ENCODE data around the gene SVBP. TPM values are rescaled to one million over a fixed set of nuclear protein-coding genes. Genes with fewer than 3 reads are reported as not detected.
"Not testable (repeated sequence)": the region's sequence is repeated elsewhere in the genome, so short reads cannot be mapped to it uniquely, and the experiment has no call there.

The SVBP gene, protein sequence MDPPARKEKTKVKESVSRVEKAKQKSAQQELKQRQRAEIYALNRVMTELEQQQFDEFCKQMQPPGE
- total RNA-seq, result 16.0 and 20.8 TPM in 2 replicates

DNA sequence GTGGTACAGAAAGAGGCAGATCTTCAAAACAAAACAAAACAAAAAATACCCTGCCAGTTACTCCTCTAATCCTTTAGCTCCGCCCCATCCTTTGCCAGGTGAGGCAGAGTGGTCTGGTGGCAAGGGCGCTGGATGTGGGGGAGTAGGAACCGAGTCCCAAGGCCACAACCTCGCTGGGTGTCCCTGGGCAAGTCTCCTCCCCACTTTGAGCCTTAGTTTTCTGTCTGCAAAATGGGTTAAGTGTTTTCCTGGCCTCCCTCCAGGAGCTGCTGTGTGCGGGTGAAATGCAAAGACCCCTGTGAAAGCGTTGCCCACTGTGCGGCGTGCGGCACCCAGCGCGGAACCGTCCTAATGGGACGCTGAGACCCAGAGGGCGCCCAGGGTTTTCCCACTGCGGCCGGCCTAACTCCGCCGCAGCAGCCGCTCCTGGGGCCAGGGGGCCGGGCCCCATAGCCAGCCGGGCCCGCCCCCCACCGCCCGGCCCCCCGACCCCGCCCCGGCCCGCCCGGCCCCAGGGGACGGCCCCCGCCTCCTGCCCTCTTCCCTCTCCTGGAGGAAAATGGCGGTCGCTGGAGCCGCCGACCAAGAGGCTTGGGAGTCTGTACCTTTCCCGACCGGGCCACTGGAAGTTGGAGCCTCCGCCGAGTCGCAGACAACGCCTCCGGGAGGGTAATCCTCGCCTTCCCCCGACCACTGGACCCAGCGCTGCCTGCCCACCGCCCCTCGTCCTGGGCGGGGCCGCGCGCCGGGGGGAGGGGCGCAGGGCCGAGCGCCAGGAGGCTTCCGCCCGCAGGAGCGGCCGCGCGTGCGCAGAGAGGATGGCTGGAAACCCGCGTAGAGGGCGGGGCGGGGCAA is at the start of gene SVBP, which contains the start of gene ERMAP:
SVBP (minus strand) TSS at position 813 of the 855 bp plus-strand sequence. CDS start 853 bp downstream, outside the sequence.
ERMAP (plus strand) TSS at position 538 of the 855 bp plus-strand sequence. CDS start 13,327 bp downstream, outside the sequence.
- DNase-seq (ENCODE audit: low read depth), result peak; percentile 47

DNA sequence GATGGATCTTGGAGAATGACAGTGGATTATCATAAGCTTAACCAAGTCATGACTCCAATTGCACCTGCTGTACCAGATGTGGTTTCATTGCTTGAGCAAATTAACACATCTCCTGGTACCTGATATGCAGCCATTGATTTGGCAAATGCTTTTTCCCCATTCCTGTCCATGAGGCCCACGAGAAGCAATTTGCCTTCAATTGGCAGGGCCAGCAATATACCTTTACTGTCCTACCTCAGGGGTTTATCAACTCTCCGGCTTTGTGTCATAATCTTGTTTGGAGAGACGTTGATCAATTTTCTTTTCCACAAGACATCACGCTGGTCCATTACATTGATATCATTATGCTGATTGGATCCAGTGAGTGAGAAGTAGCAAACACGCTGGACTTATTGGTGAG is 49.4 kb upstream of the SVBP start:
- no peak for DNase-seq (ENCODE audit: low read depth)

DNA sequence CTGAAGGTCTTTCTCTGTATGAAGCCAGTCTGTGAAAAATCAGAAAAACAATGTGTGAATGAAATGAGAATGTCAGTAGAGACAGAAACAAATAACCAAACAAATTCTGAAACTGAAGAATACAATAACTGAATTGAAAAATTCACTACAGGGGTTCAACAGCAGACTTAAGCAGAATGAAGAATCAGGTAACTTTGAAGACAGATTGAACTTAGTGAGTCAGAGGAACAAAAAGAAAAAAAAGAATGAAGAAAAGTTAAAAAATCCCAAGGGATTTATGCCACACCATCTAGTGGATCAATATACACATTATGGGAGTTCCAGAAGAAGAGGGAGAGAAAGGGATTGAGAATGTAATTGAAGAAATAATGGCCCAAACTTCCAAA is 43.8 kb upstream of the SVBP start:
- no peak for DNase-seq (ENCODE audit: low read depth)

DNA sequence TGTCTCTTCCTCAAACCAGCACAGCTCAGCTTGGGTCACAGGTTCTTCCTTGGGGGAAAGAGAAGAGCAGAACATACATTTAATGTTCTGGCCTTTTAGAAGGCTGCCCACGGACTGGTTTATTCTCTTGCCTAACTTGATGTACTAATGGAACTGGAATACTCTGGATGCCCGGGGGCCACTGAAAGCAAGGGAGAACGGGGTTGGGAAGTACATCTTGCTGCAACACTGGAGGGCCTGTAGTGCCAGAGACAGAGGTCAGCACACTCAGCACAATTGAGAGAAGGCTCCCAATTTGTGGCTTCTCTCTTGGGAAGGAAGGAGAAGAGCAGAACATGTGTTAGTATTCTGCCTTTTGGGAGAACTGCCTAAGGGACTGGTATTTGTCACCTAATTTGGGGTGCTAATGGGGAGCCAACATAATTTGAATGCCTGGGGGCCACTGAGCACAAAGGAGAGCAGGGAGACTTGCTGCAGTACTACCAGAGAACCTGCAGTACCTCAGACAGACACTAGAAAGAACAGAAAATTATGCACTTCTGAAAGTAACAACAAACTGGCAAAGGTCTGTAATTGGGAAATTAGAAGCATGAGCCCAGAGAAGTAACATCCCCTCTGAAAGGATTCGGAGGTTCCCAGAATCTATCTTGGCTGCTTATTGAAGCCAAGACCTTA is 43.3 kb upstream of the SVBP start:
- DNase-seq (ENCODE audit: low read depth), result no peak

DNA sequence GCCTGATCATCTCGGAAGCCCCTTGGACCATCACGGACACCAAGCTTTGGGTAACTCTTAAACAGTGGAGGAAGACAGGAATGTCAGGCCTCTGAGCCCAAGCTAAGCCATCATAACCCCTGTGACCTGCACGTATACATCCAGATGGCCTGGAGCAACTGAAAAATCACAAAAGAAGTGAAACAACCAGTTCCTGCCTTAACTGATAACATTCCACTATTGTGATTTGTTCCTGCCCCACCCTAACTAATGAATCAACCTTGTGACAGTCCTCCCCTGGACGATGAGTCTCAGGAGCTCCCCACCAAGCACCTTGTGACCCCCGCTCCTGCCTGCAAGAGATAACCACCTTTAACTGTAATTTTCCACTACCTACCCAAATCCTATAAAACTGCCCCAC is 42.2 kb upstream of the SVBP start:
- DNase-seq (ENCODE audit: low read depth), result not testable (repeated sequence)

DNA sequence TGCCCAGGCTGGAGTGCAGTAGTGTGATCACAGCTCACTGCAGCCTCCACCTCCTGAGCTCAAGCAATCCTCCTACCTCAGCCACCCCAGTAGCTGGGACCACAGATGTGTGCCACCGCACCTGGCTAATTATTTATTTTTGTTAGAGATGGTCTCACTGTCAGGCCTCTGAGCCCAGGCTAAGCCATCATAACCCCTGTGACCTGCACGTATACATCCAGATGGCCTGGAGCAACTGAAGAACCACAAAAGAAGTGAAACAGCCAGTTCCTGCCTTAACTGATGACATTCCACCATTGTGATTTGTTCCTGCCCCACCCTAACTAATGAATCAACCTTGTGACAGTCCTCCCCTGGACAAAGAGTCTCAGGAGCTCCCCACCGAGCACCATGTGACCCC is 39.4 kb upstream of the SVBP start:
- DNase-seq (ENCODE audit: low read depth), result not testable (repeated sequence)

DNA sequence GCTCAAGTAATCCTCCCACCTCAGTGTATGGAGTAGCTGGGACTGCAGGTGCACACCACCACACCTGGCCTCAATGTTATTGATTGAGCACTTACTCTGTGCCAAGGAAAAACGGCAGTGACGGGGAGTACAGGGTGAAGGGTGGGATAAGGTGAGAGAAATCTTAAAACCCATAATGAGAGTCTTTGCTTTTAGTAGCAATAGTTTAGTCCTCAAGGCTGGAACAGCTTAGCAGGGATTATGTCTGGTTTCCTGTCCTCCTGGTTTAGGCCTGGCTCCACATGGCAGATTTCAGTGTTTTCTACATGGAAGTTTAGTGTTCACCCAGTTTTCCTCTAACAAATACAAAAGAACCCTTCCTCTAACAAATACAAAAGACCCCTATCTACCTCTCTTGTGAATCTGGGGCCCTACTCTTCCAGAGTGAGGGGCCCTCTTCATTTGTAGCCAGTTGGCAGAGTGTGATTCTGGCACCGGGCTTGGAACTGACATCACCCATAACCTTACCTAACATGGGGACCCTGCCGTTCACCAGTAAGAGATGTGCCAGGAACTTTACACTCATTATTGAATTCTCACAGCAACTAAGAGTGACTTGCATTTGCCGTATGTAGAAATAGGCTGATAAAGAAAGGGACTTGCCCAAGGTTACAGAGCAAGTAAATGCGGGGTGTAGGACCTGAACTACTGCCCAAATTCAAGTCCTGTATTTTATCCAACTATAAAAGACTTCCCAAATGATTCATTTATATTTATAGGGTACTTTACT is 36.1 kb upstream of the SVBP start:
- DNase-seq (ENCODE audit: low read depth), result no peak

DNA sequence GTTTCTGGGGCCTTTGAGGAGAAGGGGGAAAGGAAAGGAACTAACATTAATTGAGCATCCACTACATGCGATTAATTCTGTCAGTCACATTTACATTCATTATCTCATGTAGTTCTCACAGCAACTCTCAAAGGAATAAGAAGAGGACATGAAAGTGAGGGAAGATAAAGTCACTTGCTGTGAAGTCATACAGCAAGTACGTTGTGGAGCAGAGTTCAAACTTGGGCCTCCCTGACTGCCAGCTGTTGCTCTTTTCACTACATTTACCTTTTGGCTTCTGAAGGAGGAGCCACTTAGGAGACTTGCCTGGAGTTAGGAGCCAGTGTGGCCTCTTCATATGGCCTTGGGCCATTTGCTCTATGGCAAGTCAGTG is 35.4 kb upstream of the SVBP start:
- no peak for DNase-seq (ENCODE audit: low read depth)

DNA sequence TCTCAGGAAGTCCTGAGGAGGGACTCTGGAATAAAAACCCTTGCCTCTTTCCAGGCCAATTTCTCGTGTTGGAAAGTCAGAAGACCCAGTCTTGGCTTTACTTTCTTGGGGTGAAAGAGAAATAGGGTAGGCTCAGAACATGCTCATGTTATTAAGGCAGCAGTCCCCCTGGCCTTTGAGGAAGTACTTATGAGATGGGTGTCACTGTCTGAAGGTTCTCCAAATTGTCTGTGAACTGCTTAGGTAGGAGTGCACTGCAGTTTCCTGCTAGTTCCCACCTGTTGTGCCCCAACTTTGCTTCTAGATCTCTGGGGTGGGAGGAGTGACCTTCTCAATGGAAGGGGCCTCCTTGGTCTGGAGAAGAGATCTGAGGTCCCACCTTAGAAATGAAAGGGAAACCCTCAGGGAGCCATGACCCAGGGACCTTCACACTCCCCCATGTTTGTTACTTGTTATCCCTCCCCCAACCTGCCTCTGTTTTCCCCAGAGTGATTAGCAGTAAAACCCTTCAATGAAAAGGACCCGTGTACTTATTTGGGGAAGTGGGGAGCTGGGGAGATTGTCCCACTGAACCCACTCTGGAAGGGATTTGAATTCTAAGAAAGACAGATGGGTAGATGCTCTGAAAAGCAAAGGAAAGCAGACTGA is 34.9 kb upstream of the SVBP start:
- DNase-seq (ENCODE audit: low read depth), result no peak

DNA sequence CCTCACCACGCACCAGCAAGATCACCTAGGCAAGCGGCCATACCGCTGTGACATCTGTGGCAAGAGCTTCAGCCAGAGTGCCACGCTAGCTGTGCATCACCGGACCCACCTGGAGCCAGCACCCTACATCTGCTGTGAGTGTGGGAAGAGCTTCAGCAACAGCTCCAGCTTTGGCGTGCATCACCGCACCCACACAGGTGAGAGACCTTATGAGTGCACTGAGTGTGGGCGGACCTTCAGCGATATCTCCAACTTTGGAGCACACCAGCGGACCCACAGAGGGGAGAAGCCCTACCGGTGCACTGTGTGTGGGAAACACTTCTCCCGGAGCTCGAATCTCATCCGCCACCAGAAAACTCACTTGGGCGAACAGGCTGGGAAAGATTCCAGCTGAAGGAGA is 34.2 kb upstream of the SVBP start:
- no peak for DNase-seq (ENCODE audit: low read depth)

DNA sequence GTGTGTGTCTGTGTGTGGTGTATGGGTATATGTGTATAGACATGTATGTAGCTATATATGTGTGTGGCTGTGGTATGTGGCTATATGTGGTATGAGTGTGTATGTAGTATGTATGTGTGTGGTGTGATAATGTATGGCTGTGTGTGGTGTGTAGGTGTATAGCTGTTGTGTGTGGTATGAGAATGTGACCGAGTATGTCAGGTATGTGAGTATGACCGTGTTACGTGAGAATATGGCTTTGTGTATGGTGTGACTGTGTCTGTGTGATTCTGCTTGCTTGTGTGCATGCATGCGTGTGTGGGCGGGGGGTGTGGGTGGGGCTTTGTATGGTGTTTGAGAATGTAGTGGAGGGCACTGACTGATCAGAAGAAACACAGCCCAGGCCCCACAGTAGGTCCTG is 32.7 kb upstream of the SVBP start:
- no peak for DNase-seq (ENCODE audit: low read depth)

DNA sequence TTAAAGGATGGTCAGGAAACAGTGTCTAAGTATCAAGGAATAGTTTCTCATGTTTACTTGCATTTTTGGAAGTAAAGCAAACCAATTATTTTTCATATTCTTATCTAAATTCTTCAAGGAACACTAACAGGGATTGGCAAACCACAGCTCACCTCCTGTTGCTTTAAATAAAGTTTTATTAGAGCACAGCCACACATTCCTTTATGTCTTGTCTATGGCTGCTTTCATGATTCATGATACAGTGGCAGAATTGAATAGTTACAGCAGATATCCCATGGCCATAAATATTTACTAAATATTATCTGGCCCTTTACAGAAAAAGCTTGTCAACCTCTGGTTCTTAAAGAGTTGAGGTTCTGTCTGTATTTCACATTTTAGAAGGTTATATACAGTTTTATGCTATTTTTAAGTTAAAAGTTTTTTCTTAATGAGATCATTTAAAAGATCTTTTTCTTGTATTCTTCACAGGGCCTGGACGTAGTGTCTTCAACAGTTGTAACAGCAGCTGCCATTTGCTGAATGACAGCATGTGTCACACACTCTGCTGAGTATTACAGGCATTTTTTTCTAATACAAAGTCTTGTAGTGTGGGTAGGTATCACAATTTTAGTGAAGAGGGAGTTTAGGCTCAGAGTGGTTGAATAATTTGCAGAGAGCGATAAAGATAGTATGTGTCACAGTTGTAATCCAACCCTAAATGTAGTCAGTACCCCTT is 31.8 kb upstream of the SVBP start:
- DNase-seq (ENCODE audit: low read depth), result no peak

DNA sequence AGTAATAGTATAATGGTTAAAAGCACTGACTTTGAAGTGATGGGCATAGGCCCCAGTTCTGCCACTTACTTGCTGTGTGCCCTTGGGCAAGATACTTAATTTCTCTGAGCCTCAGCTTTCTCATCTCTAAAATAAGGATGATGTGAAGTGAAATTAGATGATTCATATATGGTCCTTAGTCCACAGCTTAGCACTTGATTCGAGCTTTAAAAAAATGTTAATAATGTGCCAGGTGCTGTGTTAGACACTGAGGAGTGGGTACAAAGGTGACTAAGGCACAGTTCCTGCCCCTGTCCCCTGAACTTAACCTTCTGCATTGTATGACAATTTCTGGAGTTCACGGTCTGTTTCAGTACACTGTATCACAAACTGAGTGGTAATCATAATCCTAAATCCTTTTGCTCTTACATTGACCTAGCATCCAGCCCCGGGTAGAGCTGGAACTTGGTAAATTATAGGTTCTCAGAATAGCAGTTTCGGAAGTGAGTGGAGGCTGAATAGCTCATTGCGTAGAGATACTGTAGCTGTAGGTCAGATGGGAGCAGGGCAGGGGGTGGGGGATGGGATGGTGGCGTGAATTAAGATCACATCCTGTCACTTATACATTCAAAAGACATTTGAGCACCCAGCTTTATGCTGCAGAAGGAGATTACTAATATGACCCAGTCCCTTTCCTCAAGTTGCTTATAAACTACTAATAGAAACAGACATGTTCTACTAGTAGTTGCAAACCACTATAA is 30.7 kb upstream of the SVBP start:
- no peak for DNase-seq (ENCODE audit: low read depth)

DNA sequence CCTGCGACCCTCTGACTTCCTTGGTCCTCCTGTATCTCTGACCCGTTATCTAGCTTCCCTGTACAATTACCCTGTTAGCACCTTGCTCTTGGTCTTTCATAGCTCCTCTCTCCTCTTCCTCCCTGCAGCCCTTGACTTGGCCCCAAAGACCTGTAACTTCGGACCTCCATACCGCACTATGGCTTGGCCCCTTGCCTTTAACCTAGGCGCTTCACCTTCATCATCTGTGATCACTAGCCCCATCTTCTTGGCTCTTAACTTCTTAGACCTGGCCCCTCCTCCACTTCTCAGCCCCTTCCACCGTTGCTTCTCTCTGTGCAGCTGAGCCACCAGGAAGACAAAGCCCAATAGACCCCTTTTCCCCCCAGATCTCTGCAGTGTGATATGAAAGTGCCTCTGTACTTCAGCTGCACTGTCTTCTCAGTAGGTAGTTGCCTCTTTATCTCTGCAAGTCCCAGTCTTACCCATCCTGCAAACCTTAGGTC is 30.0 kb upstream of the SVBP start:
- DNase-seq (ENCODE audit: low read depth), result no peak

DNA sequence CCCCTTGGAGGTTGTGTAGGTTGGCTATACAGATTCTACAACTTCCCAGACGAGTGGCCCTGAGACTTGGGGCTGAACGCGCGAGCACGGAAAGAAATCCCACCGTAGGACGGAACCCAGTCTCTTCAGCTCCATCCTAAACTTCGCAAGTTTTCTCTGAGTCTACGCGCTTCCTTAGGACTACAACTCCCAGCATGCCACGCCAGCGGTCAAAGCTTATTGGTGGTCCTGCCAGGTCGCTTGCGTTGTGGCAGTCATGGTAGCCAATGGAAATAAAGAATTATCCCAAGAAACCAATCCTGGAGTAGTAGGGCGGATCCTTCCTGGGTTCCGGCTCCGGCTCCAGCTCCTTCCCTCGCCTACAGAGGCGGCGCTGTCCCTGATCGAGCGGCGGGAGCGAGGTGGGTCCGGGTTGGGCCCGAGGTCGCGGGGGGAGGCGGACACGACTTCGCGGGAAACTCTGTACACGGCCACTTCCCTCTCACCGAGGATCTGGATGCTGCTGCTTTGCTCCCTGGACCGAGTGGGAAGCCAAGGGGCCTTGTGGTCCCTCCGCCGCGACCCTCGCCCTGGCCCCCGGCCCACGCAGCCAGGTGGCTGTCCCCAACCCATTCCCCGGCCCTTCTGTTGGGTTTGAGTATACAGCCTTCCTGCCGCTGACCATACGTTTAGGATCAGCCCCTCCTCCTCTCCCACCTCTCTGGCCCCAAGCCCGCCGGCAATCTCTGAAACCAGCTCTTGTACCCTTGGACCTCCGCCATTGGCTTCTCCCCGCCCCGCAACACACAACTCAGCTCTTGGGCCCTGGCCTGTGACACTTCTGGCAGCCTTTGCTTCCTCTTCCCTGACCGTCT is 29.3 kb upstream of the SVBP start, which contains the start of gene ZNF691:
ZNF691 (plus strand) TSS at position 357 of the 854 bp plus-strand sequence. CDS start 3,046 bp downstream, outside the sequence.
- DNase-seq (ENCODE audit: low read depth), result peak; percentile 97

DNA sequence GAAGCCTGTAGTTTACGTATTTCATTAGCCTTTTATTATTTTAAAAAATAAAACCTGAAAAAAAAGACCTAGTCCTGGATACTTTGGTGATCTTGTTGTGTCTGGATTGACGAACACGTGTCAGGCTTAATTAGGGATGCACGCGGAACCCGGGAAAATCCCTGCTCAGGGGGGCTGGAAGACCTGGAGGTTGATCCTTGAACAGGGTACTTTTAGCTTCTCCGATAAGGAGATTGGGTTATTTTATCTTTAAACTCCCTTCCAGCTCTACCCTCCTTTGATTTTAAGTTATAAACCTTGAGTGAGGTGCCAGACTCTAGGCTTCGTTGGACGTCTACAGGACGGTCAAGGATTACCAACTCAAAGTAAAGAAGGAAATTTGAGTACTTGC is 28.7 kb upstream of the SVBP start:
- no peak for DNase-seq (ENCODE audit: low read depth)

DNA sequence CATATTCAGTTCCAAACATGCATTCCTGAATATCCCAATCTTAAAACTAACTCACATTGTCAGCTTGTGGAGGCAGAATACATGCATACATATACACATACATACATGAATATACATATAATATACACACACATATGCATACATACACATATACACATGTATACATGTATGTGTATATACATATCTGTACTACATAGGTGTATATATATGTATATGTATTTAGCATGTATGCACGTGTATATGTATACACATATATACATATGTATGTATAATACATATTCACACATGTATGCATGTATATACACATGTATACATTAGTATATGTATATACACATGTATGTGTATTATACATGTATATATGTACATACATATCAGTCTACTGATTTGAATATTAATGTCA is 28.0 kb upstream of the SVBP start:
- DNase-seq (ENCODE audit: low read depth), result no peak

DNA sequence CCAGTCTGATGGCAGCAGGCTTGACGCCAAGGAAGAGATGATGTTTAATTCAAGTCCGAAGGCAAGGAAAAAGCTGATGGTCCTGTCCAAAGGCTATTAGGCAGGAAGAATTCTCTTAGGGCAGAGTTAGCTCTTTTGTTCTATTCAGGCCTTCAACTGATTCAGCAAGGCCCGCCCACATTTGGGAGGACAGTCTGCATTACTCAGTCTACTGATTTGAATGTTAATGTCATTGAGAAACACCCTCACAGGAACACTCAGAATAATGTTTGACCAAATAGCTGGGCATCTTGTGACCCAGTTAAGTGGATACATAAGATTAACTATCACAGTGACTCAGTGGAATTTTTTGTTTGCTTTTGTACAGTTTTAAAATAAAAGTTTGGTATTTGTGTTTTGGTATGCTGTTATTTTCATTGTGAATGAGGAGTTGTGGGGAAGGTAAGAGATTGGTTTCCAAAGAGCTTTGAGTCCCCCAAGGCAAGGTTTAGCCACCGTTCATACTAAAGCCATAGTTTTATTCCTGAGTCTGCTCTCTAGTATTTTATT is 27.5 kb upstream of the SVBP start:
- DNase-seq (ENCODE audit: low read depth), result peak; percentile 92

Data from renal cortical epithelial cell (primary cell).